WI38 (cell line): ENCODE results near the gene CLSTN2.

Experiments used
- H3K4me3 ChIP-seq: 2 replicates; pipeline ENCODE4 v1.5.1; 2011; ENCODE audit warnings: low read depth, mild to moderate bottlenecking, control low read depth, low read length
- TF ChIP-seq, protein P1 (sequence below): IDR thresholded peaks from 2 replicates; pipeline ENCODE4 v1.5.1; 2012; ENCODE audit warnings: low read depth, mild to moderate bottlenecking, control low read depth, low read length

CLSTN2 gene

DNA sequence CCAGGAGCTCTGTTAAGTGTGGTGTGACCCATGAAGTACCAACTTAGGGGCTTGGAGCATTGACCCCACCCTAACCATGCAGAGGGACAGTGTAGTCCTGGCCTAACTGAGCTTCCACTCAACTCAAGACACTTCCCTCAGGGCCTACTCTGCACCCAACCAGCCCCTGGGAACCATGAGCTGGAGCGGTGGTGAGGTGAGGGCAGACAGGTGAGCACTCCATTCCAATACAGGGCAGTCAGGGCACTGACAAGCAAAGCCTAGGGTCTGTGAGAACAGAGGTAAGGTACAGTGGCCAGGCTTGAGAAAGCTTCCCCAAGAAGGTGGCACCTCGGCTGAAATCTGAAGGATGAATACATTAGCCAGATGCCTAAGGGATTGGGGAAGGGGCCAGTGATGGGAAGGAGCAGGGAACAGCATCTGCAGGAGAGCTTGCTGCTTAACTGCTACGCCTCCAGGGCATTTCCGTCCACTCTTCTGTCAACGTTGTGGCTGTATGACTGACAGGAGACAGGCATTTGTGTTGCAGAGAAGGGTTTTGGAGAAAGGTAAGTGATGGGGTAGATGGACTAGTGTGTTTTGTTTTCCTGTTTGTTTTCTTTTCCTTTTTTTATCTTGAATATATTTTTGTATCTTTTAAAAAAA lies 499.4 kb downstream of the CLSTN2 start:
- no peak overlapping the region for H3K4me3 ChIP-seq
- TF ChIP-seq, protein P1, sequence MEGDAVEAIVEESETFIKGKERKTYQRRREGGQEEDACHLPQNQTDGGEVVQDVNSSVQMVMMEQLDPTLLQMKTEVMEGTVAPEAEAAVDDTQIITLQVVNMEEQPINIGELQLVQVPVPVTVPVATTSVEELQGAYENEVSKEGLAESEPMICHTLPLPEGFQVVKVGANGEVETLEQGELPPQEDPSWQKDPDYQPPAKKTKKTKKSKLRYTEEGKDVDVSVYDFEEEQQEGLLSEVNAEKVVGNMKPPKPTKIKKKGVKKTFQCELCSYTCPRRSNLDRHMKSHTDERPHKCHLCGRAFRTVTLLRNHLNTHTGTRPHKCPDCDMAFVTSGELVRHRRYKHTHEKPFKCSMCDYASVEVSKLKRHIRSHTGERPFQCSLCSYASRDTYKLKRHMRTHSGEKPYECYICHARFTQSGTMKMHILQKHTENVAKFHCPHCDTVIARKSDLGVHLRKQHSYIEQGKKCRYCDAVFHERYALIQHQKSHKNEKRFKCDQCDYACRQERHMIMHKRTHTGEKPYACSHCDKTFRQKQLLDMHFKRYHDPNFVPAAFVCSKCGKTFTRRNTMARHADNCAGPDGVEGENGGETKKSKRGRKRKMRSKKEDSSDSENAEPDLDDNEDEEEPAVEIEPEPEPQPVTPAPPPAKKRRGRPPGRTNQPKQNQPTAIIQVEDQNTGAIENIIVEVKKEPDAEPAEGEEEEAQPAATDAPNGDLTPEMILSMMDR, result no peak

DNA sequence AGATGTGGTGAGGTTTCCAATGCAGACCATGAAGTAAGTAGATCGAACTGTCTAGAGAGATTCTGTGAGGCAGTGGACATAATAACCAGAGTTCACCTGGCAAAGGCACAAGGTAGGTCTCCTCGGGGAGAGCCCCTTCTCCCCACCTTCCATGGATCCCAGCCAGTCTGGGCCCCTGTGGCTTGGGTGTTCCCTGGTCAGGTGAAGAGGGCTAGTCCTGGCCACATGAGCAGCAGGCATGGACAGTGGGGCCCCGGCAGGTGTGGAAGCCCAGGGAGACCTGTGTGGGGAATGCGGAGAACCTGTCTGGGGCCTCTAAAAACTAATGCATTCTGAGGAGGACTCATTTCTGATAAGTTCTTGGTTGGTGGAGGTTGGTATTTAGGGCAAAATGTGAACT lies 501.4 kb downstream of the CLSTN2 start:
- TF ChIP-seq, protein P1, result no peak
- no peak overlapping the region for H3K4me3 ChIP-seq

DNA sequence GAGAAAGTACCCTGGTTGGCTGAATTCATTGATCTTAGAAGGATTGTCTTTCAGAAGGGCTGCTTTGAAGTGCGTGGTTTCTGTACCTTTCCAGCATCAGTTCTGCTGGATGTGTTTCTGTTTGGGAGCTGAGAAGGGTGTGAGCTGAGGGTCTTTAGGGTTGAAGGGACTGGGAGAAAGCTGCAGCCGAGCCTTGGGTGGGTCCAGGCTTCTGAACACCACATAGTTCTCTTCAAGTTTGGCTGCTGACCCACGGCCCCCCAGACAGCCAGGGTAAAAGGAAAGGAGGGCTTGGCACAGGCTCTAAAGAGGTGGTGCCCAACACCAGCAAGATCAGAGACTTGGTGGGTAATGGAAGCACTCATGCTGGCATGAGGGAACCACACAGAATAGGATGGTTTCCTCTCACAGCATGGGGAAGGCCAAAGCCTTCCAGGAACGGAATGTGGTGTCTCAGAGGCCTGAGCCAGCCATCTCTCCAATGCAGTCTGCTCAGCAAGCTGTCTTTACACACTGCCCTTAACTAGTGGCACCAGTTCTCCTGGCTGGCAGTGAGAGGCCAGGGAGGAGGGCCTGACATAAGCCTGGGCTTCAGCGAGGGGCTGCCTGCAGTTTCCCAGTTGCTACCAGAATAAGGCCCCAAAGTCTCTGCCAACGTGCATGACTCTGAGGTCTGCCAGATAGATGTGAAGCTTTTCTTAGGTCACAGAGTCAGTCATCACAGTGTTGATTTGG lies 503.9 kb downstream of the CLSTN2 start:
- TF ChIP-seq, protein P1, result no peak
- H3K4me3 ChIP-seq, result no peak overlapping the region

- TF ChIP-seq, protein P1, result no peak
- H3K4me3 ChIP-seq, result no peak overlapping the region
Measured at GRCh38 chr3:140439527-140439926, 504.5 kb downstream of the CLSTN2 start.

GRCh38 chr3:140440446-140440845 lies 505.5 kb downstream of the CLSTN2 start:
- H3K4me3 ChIP-seq, result no peak overlapping the region
- TF ChIP-seq, protein P1, result no peak

DNA sequence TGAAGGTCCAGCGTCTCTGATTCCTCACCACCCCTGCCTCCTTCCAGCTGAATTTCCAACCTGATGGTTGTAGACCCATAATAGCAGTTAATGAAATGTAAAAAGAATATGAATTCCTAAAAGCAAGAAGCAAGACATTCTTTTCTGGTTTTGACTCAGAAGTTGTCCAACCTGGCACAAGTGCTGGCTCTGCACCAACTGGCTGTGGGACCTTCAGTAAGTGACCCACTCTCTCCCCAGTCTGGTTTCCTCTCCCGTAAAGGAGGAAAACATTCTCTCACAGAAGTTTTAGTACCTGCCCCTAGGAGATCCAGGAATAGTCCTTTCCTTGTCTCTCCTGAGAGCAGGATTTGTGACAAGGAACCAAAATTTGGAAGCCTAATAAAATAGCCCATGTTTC lies 506.0 kb downstream of the CLSTN2 start:
- TF ChIP-seq, protein P1, result no peak

GRCh38 chr3:140442621-140443020 lies 507.6 kb downstream of the CLSTN2 start:
- TF ChIP-seq, protein P1, result no peak
- H3K4me3 ChIP-seq, result no peak overlapping the region

More for the DNA sequence above, 506.0 kb downstream of the CLSTN2 start:
- no peak overlapping the region for H3K4me3 ChIP-seq
